PC-9 (cell line): ENCODE measurements around the gene FGF14. TPM values are rescaled to one million over a fixed set of nuclear protein-coding genes. Genes with fewer than 3 reads are reported as not detected.
"Not testable (repeated sequence)": the region's sequence is repeated elsewhere in the genome, so short reads cannot be mapped to it uniquely, and the experiment has no call there.

Experiments used
- BruUV-seq: library from RNA; stranded (reverse); fragments of 400-500 nt; replicated peaks from 2 replicates; lab custom pipeline; 2021; lab: Mats Ljungman, UMichigan
- CTCF ChIA-PET: fragments of 300-600 bp; sonication (Branson Sonifier 250); formaldehyde crosslinking; loops from one replicate; lab custom pipeline; 2022; ENCODE audit warnings: antibody characterized with exemption; lab: Charles Lee
- POLR2A ChIA-PET: fragments of 300-600 bp; sonication (Branson Sonifier 250); formaldehyde crosslinking; loops from one replicate; lab custom pipeline; 2022; ENCODE audit warnings: antibody characterized with exemption; ENCODE audit not compliant: unreplicated experiment; lab: Charles Lee
- DNase-seq, 2 experiments: peaks; one replicate each; pipeline versions ENCODE4 v3.0.0 to v3.0.0-alpha.2; 2015 to 2022; ENCODE audit warnings: mixed read lengths in 1 of 2
- H2AFZ ChIP-seq: fragments of 200-600 bp; sonication (generic); 2 replicates; pipeline ENCODE4 v1.8.1; 2017; ENCODE audit warnings: antibody characterized with exemption
- H3F3A ChIP-seq: fragments of 200-600 bp; sonication (generic); 2 replicates; pipeline ENCODE4 v1.8.1; 2017; ENCODE audit warnings: antibody characterized with exemption, mild to moderate bottlenecking, low read depth; ENCODE audit not compliant: insufficient read depth
- H3K27ac ChIP-seq: fragments of 200-600 bp; sonication (generic); 2 replicates; pipeline ENCODE4 v1.6.1; 2016; ENCODE audit warnings: mixed run types
- H3K27me3 ChIP-seq: fragments of 200-600 bp; sonication (generic); 2 replicates; pipeline ENCODE4 v1.6.1; 2016; ENCODE audit warnings: low read depth, mixed run types; ENCODE audit not compliant: insufficient read depth
- H3K36me3 ChIP-seq: fragments of 200-600 bp; sonication (generic); 2 replicates; pipeline ENCODE4 v1.6.1; 2016; ENCODE audit warnings: low read depth, mixed run types
- H3K4me1 ChIP-seq: fragments of 200-600 bp; sonication (generic); replicated peaks from 2 replicates; pipeline ENCODE4 v1.6.1; 2016; ENCODE audit warnings: mixed run types; ENCODE audit not compliant: insufficient read depth
- H3K4me2 ChIP-seq: fragments of 200-600 bp; sonication (generic); 2 replicates; pipeline ENCODE4 v1.6.1; 2017; ENCODE audit warnings: mixed run types
- H3K4me3 ChIP-seq: fragments of 200-600 bp; sonication (generic); 2 replicates; pipeline ENCODE4 v1.6.1; 2016; ENCODE audit warnings: mixed run types
- H3K79me2 ChIP-seq: fragments of 200-600 bp; sonication (generic); 2 replicates; pipeline ENCODE4 v1.6.1; 2017; ENCODE audit warnings: low read depth, mixed run types
- H3K9me2 ChIP-seq: fragments of 200-600 bp; sonication (generic); 2 replicates; pipeline ENCODE4 v1.8.1; 2017; ENCODE audit warnings: mild to moderate bottlenecking; ENCODE audit not compliant: insufficient read depth
- H3K9me3 ChIP-seq: fragments of 200-600 bp; sonication (generic); 2 replicates; pipeline ENCODE4 v1.8.1; 2016; ENCODE audit warnings: low read depth; ENCODE audit not compliant: insufficient read depth
- H4K20me1 ChIP-seq: fragments of 200-600 bp; sonication (generic); 2 replicates; pipeline ENCODE4 v1.8.1; 2017; ENCODE audit not compliant: insufficient read depth
- EZH2 ChIP-seq: fragments of 200-600 bp; sonication (generic); IDR thresholded peaks from 2 replicates; pipeline ENCODE4 v1.8.0; 2017; ENCODE audit warnings: antibody characterized with exemption, low read depth
- intact Hi-C: fragments of 100-400 bp; cut with micrococcal nuclease; formaldehyde crosslinking; loops from one replicate; pipeline ENCODE4 v1.10.0; 2022; ENCODE audit not compliant: unreplicated experiment
- total RNA-seq: library from RNA; stranded (reverse); gene quantifications from 2 replicates; pipeline ENCODE4 v1.2.3, GENCODE V29; 2021
- TF ChIP-seq, protein P1 (sequence below): fragments of 200-600 bp; sonication (generic); conservative IDR thresholded peaks from 2 replicates; pipeline ENCODE4 v1.6.1; 2017; ENCODE audit warnings: mixed run types, antibody characterized with exemption, mild to moderate bottlenecking, moderate library complexity

Gene FGF14
- total RNA-seq, 1 experiment from 2014 or later = not detected

DNA sequence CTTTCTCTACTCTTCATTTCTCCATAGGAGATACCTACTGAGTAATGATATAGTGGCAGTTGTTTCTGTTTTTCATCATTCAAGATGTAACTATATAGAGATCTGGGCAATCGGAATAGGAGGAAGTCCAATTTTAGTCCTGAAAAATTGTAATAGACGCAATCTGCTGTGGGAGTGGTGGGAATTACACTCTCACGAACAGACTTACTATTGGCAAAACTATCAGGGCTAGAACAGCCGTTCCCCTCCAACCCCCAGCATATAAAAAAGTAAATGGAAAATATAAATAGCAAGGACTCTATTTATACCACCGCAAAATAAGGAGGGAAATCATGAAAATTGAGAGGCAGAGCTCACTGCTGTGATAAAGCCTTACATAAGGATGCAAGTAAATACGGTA, 330.1 kb downstream of the FGF14 start:
- no peak overlapping the region for H3K27ac ChIP-seq
- no peaks in the 10 kb centered on the region for H3F3A ChIP-seq

DNA sequence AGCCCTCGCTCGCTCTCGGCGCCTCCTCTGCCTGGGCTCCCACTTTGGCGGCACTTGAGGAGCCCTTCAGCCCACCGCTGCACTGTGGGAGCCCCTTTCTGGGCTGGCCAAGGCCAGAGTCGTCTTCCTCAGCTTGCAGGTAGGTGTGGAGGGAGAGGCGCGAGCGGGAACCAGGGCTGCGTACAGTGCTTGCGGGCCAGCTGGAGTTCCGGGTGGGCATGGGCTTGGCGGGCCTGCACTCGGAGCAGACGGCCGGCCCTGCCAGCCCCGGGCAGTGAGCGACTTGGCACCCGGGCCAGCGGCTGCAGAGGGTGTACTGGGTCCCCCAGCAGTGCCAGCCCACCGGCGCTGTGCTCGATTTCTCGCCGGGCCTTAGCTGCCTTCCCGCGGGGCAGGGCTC, 333.5 kb downstream of the FGF14 start:
- H3K27ac ChIP-seq, BruUV-seq, H3K4me2 ChIP-seq, H3K9me3 ChIP-seq, H3K4me3 ChIP-seq, intact Hi-C loops, H3K9me2 ChIP-seq, DNase-seq, H4K20me1 ChIP-seq, CTCF ChIA-PET, H3K36me3 ChIP-seq, POLR2A ChIA-PET, H3K4me1 ChIP-seq, H3K79me2 ChIP-seq, H3F3A ChIP-seq, H2AFZ ChIP-seq: not testable (repeated sequence)
- peaks cover 12% of the 10 kb centered on the region for H3K27me3 ChIP-seq

More for the DNA sequence above, 330.1 kb downstream of the FGF14 start:
- POLR2A ChIA-PET = no interaction called here
- Histone ChIP-seq H3K4me2 (no peak overlapping the region), H3K9me2 (no peaks in the 10 kb centered on the region), H3K4me3 (no peak overlapping the region), H4K20me1 (no peaks in the 10 kb centered on the region), H3K9me3 (no peaks in the 10 kb centered on the region), H3K79me2 (no peaks in the 10 kb centered on the region), H2AFZ (no peak overlapping the region), H3K4me1 (no peaks in the 10 kb centered on the region), H3K27me3 (peaks cover 12% of the 10 kb centered on the region), H3K36me3 (no peaks in the 10 kb centered on the region)
- no TSS peak for BruUV-seq
- DNase-seq = no peak
- CTCF ChIA-PET = no interaction called here
- TF ChIP-seq, protein P1, sequence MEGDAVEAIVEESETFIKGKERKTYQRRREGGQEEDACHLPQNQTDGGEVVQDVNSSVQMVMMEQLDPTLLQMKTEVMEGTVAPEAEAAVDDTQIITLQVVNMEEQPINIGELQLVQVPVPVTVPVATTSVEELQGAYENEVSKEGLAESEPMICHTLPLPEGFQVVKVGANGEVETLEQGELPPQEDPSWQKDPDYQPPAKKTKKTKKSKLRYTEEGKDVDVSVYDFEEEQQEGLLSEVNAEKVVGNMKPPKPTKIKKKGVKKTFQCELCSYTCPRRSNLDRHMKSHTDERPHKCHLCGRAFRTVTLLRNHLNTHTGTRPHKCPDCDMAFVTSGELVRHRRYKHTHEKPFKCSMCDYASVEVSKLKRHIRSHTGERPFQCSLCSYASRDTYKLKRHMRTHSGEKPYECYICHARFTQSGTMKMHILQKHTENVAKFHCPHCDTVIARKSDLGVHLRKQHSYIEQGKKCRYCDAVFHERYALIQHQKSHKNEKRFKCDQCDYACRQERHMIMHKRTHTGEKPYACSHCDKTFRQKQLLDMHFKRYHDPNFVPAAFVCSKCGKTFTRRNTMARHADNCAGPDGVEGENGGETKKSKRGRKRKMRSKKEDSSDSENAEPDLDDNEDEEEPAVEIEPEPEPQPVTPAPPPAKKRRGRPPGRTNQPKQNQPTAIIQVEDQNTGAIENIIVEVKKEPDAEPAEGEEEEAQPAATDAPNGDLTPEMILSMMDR = no peak
- TF ChIP-seq EZH2 = no peak
- intact Hi-C loops = no loop called here

DNA sequence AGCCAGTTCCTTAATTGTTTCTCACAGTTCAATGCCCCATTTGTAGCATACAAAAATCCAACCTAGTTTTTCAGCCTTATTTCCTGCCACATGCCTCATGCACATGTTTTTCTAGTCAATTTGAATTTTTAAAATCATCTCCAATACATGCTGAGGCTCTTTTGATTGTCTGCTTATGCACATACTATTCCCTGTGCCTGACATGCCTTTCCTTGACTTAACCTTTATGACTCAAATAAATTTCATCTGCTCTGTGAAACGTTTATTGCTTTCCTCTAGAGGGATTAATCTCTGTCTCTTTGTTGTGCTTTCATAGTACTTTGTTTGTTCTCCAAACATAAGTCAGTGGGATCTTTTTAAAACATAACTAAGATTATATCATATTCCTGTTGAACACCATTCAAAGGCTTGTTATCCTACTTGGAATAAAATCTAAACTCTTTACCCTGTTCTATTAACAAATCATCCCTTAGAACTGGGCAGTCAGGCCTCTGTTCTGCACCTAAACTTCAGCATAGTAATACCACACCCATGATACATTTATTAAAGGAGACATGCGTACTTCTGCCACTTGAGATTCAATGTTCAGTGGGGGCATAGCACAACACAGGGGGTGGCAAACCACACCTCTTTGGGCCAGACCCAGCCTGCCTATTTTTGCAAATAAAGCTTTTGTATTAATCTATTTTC, 346.6 kb downstream of the FGF14 start:
- no peaks in the 10 kb centered on the region for H3K79me2 ChIP-seq
- BruUV-seq = no TSS peak
- TF ChIP-seq EZH2 = no peak
- TF ChIP-seq, protein P1 = no peak
- no peak overlapping the region for H2AFZ ChIP-seq
- no peaks in the 10 kb centered on the region for H3K4me1 ChIP-seq
- intact Hi-C loops = no loop called here
- ChIA-PET CTCF (no interaction called here), POLR2A (no interaction called here)
- no peaks in the 10 kb centered on the region for H3K36me3 ChIP-seq
- no peaks in the 10 kb centered on the region for H4K20me1 ChIP-seq
- no peak overlapping the region for H3K4me3 ChIP-seq
- no peaks in the 10 kb centered on the region for H3K27me3 ChIP-seq
- no peaks in the 10 kb centered on the region for H3F3A ChIP-seq
- H3K9me3 ChIP-seq = no peaks in the 10 kb centered on the region
- no peaks in the 10 kb centered on the region for H3K9me2 ChIP-seq
- no peak overlapping the region for H3K27ac ChIP-seq
- DNase-seq = no peak
- H3K4me2 ChIP-seq = no peak overlapping the region

DNA sequence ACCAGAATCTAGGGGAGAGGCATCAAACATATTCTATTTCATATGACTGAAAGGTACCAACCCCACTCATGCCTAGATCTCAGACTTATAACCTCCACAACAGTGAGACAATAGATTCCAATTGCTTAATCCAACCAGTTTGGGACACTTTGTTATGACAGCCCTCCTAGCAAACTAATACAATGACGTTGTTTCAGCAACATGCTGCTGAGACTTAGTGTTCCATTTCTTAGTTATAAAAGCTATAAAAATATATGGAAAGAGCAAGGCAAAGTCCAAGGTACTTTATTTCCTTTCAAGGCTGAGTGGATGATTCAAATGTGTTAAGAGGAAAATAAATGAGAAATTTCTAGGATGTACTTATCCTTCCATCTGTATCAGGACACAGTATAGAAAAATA, 352.0 kb downstream of the FGF14 start:
- H3K9me2 ChIP-seq = no peaks in the 10 kb centered on the region
- H3K9me3 ChIP-seq = no peaks in the 10 kb centered on the region

More for the DNA sequence above, 352.0 kb downstream of the FGF14 start:
- H2AFZ ChIP-seq = no peak overlapping the region
- ChIA-PET CTCF (no interaction called here), POLR2A (interaction anchor here (0.6 kb wide), 1 partner anchor 32 kb away, joined by 3 read pairs; no protein-coding TSS in a partner anchor)
- no peak overlapping the region for H3K4me2 ChIP-seq
- H3K4me3 ChIP-seq = no peak overlapping the region
- no peaks in the 10 kb centered on the region for H3F3A ChIP-seq
- H3K36me3 ChIP-seq = no peaks in the 10 kb centered on the region
- no peak for TF ChIP-seq EZH2
- TF ChIP-seq, protein P1 = no peak
- no peak for DNase-seq
- intact Hi-C loops = no loop called here
- H3K27ac ChIP-seq = no peak overlapping the region
- H4K20me1 ChIP-seq = no peaks in the 10 kb centered on the region
- no peaks in the 10 kb centered on the region for H3K4me1 ChIP-seq
- H3K27me3 ChIP-seq = no peaks in the 10 kb centered on the region
- H3K79me2 ChIP-seq = no peaks in the 10 kb centered on the region
- no TSS peak for BruUV-seq
